ENCODE results near the gene ECD. TPM values are rescaled to one million over a fixed set of nuclear protein-coding genes. Genes with fewer than 3 reads are reported as not detected.

The ECD gene
- polyA plus RNA-seq (ENCODE audit: insufficient read length): 20.4 TPM

DNA sequence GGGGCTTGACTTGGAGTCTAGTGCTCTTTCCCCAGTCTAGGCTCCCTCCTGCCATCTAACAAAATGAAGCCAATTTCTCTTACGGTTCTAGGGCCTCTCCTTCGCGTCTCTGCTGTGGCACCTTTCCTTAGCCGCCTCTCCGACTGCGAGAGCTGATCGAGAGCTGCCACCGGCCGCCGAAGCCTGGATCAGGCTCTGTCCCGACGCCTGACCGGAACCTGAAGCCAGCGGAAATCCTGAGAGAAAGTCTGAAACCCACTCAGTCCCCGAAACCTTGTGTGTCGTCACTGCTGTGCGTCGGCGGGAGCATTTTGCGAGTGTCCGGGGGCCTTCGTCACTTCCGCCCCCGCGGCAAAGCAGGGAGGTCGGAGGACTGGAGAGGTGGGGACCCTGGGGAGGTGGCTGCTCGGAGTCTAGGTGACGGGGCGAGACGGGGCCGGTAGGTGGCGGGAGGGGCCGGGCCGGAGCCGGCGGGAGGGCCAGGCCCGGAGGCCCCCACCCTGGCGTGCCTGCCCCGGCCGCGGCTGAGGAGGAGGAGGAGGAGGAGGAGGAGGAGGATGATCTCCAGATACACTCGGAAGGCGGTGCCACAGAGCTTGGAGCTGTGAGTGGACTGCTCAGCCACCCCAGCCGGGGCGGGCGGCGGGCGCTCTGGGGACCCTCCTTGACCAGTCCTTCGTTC, at the start of gene ECD, which contains the start of gene FAM149B1:
ECD (minus strand) TSS at position 226 of the 682 bp plus-strand sequence. CDS start 4,071 bp downstream, outside the sequence.
FAM149B1 (plus strand) TSS at position 337 of the 682 bp plus-strand sequence; CDS start at position 558, 221 bp downstream.
- peak; percentile 96 for DNase-seq

DNA sequence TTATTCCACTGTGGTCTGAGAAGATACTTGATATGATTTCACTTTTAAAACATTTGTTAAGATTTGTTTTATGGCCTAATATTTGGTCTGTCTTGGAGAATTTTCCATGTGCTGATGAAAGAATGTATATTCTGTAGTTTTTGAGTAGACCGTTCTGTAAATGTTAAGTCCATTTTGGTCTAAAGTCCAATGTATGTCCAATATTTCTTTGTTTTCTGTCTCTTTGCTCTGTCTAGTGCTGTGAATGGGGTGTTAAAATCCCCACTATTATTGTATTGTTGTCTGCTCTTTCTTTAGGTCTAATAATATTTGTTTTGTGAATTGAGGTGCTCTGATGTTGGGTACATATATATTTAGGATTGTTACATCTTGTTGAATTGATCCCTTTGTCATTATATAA, 47.9 kb upstream of the ECD start:
- no peak for DNase-seq

GRCh38 chr10:73211106-73211811, 43.5 kb upstream of the ECD start:
- DNase-seq: no peak

GRCh38 chr10:73210395-73211105, 42.7 kb upstream of the ECD start:
- no peak for DNase-seq

DNA sequence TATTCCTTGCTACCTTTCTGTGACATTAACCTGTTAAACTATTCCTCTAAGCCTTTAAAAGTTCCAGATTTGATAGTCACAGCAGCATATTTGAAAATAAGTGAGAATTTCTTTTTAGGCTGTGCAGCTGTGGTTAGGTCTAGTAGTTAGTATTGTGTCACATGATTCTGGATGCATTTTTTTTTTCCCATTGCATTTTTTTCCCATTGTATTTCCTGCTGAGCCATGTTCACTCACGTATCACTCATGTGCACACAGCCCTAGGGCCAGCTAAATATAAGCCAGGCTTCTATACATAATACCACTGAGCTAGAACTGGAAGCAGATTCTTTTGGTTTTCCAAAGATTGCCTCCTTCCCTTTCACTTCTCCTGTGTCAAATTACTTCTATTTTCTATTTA, 41.9 kb upstream of the ECD start:
- no peak for DNase-seq

DNA sequence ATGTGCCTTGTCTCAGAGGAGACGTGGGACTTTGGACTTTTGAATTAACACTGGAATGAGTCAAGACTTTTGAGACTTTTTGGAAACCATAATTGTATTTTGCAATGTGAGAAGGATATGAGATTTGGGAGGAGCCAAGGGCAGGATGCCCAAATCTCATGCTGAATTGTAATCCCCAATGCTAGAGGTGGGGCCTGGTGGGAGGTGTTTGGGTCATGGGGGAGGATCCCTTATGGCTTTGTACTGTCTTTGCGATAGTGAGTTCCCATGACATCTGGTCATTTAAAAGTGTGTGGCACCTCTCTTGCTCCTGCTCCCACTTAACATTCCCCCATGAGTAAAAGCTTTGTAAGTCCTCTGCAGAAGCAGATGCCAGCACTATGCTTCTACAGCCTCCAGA, 40.1 kb upstream of the ECD start:
- peak; percentile 6 for DNase-seq

DNA sequence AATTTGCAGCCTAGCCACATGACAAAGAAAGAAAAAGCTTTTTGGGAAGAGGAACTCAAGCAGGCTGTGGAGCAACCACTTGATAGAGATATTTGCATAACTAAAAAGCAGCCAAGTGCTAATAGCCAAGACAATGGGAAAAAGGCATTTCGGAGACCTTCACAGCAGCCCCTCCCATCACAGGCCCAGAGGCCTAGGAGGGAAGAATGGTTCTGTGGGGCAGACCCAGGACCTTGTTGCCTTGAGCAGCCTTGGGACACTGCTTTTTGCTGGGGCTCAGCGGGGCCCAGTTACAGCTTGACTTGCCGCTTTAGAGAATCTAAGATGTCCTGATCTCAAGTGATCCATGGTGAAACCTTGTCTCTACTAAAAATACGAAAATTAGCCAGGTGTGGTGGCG, 38.6 kb upstream of the ECD start:
- no peak for DNase-seq

DNA sequence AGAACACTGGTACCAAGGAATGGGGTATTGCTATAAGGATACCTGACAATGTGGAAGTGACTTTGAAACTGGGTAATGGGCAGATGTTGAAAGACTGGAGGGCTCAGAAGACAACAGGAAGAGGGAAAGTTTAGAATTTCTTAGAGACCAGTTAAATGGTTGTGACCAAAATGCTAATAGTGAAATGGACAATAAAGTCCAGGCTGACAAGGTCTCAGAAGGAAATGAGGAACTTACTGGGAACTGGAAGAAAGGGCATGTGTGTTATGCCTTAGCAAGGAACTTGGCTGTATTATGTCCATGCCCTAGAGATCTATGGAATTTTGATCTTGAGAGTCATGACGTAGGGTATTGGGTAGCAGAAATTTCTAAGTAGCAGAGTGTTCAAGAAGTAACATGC, 38.1 kb upstream of the ECD start:
- no peak for DNase-seq

- DNase-seq: no peak
Observed at GRCh38 chr10:73205081-73205480, 37.3 kb upstream of the ECD start.

- DNase-seq: no peak
Observed at GRCh38 chr10:73190188-73190587, 22.4 kb upstream of the ECD start.

DNA sequence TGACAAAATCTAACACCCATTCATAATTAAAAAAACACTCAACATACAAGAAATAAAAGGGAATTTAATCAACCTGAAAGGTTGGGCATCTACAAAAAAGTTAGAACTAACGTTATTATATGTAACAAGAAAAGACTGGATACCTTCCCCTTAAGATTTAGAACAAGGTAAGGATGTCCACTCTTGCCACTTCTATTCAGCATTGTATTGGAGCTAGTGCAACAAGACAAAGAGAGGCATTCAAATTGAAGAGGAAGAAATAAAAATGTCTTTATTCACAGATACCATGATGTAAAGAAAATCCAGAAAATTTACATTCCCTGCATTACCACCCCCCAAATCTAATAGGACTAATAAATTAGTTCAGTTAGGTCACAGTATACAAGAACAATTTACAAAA, 18.5 kb upstream of the ECD start:
- no peak for DNase-seq

DNA sequence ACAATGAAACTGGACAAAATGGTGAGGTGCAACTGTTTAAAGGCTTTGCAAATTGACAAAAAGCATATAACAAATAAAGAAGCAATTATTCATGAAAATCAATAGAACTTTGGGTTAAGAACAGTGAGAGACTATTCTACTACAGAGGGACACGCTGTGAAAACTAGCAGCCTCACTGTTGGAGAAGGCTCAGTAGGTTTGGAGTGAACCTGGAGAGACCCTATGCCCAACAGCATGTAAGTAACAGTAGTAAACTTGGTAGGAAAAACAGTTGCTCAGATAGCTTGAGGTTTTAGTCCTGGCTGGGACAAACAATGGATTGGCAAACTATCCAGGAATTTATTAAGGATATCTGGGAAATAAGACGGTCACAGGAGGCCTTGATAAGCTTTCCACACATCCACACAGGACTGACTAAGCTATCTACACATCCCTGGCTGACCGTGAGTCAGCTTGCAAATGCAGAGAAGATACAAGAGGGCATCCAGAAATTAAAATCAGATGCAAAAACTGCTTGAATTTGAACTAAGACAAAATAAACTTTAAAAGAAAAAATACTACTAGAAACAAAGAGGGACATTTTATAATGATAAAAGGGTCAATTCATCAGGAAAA, 16.0 kb upstream of the ECD start:
- DNase-seq: no peak

- DNase-seq: no peak
Observed at GRCh38 chr10:73182568-73182967, 14.8 kb upstream of the ECD start.

DNA sequence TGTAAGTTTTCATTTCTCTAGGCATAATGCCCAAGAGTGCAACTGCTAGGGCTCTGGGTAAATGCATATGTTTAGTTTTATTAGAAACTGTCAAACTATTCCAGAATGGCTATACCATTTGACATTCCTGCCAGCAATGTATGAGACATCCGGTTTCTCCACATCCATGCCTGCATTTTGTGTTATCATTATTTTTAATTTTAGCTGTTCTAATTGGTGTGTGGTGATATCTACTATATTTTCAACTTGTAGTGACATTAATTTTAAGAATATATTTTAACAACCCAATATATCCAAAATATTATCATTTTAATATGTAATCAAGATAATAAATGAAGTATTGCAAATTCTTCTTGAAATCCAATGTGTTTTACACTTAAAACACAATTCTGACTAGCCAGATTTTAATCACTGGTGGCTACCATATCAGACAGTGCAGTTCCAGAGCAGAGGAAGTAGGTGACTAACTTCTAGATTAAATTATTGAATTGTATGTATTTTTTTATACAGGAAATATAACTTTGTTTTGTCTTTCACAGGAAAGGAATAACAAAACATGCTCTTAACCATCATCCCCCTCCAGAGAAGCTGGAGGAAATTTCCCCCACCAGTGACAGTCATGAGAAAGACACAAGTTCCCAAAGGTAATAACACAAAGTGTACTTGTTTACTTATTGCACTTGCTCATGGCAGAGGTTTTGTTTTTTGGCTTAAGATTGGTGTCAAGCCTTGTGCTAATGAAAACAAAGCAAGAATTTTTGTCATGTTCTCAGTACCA, 6.5 kb upstream of the ECD start:
- DNase-seq: no peak

DNA sequence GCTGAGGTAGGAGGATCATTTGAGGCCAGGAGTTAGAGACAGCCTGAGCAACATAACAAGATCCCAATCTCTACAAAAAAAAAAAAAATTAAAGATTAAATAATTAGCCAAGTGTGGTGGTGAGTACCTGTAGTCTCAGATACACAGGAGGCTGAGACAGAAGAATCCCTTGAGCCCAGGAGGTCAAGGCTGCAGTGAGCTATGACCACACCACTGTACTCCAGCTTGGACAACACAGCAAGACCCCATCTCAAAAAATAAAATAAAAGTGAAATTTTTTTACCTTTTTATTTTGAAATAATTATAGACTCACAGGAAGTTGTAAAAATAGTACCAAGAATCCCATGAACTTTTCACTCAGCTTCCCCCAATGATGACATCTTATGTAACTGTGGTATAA, 5.1 kb upstream of the ECD start:
- no peak for DNase-seq

- DNase-seq: no peak
Observed at GRCh38 chr10:73169320-73169719, 1.5 kb upstream of the ECD start.

- no peak for DNase-seq
Observed at GRCh38 chr10:73168465-73168803, 626 bp upstream of the ECD start.

DNA sequence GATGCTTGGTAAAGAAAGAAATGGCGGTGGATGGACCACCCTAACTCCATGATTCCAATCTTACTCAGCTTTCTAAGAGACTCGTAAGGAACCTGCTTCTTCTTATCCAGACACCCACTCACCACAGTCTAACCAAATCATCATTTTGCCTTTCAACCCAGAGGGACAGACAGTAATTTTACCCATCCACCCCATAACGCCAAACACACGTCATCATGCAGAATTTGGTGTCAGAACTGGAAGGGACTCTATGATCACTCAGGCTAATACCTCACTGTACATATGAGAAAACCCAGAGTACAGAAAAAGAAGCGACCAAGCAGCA, 388 bp downstream of the ECD start:
- DNase-seq: no peak

DNA sequence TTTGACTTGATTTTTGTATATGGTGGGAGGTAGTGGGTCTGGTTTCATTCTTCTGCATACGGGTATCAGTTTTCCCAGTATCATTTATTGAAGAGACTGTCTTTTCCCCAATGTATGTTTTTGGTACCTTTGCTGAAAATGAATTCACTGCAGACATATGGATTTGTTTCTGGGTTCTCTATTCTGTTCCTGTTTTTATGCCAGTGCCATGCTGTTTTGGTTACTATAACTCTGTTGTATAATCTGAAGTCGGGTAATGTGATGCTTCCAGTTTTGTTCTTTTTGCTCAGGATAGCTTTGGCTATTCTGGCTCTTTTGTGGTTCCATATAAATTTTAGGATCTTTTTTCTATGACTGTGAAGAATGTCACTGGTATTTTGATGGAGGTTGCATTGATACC, 836 bp downstream of the ECD start:
- DNase-seq: no peak

- DNase-seq: no peak
Observed at GRCh38 chr10:73163096-73163495, 4.7 kb downstream of the ECD start.

DNA sequence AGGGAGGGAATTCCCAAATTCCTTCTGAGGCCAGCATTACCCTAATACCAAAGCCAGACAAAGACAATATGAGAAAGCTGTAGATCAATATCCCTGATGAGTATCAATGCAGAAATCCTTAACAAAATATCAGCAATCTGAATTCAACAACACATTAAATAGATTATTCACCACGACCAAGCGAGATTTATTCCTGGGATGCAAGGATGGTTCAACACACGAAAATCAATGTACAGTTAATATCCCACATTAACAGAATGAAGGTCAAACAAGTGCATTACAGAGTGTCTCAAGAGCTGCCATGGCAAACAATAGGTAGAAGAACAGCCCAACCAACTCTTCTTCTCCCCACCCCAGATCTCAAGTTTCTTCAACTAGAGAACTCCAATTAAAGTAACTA, 6.1 kb downstream of the ECD start:
- no peak for DNase-seq

- DNase-seq: no peak
Observed at GRCh38 chr10:73161079-73161478, 6.7 kb downstream of the ECD start.
